SW 1271 (cell line): ENCODE data around the gene AIMP1.
A peak's percentile ranks its signal among the peaks of the same experiment; 100 is the strongest.

Experiments used
- DNase-seq, 2 experiments: peaks; one replicate each; lab custom pipeline; 2025; lab: John Stamatoyannopoulos, UW

The AIMP1 gene

DNA sequence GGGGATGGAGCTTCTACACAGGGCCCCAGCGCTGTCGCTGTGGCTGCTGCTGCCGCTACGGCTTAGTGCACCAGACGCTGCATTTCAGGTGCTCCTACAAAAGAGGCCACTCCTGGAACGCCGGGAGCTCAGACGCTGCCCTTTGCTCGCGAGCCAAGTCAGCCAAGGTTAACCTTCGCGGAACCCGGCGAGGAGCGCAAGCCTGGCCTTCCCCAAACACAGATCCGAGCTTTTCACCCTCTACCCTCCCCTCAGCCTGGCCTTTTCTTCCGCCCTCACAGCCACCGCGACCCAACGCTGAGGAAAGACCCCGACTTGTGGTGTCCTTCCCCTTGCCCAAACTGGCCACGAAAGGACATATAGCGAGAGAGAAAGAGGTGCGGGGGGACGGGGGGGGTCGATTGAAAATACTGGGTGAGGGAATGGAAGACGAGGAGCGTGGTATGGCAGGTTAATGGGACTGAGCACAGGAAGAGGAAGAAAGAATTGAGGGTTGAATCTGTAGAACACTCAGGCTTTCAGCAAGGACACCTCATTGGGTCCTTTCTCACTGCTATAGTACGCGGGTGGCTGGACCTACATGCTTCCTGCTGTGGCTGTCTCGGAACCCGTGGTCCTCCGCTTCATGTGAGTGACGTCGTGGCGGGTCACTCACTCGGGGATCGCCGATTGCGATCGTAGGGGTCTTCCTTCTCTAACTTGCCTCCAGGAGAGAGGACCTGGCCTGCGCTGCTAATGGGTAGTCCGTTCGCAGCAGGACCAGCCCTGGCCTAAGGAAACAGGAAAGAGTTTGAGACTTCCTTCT lies at the start of gene AIMP1, which contains the start of gene TBCK:
TSS of gene AIMP1 (plus strand) at position 583 of the 805 bp plus-strand sequence. CDS start 8,460 bp downstream, outside the sequence.
TSS of gene TBCK (minus strand) at position 242 of the 805 bp plus-strand sequence. CDS start 7,249 bp downstream, outside the sequence.
- peak; percentile 60 to 85 for DNase-seq

DNA sequence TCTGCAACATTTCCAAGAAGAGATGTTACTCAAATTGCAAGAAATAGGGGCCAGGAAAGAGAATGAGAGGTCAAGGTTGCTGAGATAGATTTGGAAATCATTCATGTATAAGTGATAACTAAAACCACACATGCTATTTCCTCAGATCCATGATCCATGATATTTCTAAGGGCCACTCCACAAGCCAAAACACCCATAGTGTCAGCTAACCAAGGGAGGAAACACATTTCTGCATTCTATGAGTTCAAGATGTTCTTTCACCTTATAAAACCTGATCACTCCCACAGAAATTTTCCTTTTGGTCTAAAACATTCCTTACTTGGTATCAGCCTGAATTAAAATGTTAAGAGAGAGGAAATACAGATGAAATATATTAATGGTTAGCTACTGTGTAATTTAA lies 47.6 kb upstream of the AIMP1 start:
- DNase-seq: no peak

DNA sequence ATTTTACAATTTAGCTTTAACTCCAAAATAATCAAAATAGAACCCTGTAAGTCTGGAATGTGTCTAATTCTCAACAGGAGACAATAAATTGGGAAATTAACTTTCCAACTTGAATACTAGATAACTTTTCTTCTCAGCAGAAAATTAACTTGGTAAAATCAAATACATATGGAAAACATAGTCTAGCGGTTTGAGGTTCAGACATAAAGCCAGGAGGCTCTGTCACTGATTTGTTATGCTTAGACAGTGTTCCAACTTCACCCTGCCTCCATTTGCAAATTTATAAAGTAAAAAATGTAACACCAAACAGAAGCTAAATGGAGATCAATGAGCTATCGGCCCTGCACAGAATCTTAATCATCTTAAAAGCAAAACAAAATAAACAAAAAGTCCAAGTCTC lies 46.6 kb upstream of the AIMP1 start:
- no peak for DNase-seq

DNA sequence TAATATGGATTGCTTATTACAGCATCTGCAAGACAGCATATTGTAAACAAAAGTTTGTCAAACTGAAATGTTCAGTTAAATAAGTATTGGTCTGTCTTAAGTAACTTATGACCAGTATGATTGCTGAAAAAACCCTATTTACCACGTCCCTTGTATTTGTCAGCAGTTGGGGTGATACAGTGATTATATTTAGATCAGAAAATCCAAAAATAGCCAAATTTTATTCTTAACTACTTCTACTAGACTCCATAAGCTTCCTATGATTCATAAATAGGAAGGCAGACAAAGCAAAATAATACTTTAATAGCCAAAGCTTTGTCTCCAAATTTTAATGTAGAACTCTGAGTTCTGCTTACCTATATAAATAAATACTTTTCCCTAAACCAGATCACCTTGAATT lies 45.6 kb upstream of the AIMP1 start:
- DNase-seq: no peak

DNA sequence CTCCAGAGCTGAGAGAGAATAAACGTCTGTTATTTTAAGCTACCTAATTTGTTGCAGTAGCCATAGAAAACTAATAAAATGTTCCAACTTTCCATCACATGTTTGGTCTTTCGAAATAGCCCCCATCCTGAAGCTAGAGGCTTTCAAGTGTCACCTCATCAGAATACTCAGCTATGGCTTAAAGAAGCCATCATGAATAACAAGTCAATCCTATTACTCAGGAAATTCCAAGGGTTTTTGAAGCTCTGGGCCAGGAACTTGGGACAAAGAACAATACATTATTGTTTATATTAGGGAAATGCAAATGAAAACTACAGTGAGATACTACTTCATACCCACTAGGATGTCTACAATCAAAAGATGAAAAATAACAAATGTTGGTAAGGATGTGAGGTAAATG lies 42.5 kb upstream of the AIMP1 start:
- no peak for DNase-seq

DNA sequence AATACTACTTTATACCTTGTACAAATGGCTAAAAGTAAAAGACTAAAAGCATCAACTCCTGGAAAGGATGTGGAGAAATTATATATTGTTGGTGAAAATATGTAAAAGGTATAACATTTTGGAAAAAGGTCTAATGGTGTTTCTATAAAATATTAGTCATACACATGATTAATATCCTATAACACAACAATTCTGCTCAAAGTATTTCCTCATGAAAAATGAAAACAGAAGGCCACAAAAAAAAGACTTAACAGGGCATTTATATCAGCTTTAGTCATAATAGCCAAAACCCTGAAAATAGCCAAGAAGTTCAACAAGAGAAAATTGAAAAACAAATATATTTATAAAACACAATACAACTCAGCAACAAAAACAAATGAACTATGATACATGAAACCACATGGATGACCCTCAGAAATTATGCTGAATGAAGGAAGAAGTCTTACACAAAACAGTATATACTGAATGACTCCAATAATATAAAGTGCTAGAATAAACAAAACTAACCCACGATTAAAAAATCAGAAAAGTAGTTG lies 39.1 kb upstream of the AIMP1 start:
- DNase-seq: no peak

DNA sequence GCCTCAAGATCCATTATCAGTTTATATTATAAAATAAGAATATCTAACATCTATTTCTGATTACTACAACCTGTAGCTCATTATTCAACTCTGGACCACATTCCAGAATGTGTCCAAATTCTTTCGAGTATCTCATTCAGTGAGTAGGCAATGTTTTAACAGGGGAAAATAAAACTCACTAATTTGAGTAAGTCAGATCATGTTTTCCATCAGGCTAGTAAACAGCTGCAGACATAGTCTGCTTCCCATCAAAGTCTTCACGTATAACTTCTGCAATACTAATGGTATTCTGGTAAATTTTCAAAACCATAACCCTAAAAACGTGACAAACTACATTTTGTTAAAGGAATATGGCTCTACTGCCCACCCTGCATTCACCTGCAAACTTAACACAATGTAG lies 32.1 kb upstream of the AIMP1 start:
- no peak for DNase-seq

DNA sequence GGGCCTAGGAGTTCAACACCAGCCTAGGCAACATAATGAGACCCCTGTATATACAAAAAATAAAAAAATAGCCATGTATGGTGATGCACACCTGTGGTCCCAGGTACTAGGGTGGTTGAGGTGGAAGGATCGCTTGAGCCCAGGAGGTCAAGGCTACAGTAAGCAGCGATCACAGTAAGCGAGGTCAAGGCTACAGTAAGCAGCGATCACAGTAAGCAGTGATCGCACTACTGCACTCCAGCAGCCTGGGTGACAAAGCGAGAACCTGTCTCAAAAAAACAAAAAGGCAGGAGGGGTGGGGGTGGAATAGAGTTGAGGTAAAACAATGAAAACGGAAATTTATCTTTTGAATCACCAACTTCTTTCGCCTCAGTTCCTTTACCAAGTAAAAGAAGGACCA lies 29.7 kb upstream of the AIMP1 start:
- no peak for DNase-seq

DNA sequence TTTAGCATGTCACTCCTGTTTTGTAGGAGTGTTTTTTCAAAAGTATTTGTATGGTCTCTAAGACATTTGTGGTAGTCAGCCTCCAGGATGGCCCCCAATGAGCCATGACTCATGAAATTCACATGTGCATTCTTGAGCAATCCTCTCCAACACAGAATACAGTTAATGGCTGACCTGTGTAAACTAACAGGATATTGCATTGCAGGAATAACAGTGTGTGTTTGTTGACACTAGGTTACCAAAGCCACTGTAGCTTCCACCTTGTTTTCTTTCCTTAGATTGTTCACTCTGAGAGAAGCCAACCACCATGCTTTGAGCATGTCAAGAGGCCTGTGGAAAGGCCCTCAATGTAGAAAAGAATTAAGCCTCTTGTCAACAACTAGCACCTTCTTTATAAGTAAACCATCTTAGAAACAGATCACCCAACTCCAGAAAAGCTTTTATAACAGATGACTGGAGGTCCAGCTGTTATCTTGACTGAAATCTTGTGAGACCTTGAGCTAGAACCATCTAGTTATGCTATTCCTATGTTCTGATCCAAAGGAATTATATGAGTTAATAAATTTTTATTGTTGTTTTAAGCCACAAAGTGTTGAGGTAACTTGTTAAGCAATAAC lies 28.9 kb upstream of the AIMP1 start:
- peak in 1 of 2 experiments; percentile 7 for DNase-seq

DNA sequence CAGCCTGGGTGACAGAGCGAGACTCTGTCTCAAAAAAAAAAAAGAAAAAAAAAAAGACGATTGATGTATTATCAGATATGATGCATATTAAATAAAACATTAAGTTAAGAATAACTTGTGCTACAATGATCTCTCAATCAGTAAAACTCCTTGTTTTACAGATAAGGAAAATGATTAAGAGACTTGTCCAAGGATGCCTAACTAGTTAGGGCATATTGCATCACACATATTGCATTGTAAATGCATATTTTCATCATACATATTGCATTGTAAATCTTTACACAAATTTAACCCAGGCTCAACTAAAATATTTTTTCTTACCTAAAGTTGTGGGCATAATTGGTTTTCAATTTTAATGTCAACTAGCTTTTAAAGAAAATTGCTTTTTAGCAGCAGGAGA lies 26.6 kb upstream of the AIMP1 start:
- DNase-seq: no peak

DNA sequence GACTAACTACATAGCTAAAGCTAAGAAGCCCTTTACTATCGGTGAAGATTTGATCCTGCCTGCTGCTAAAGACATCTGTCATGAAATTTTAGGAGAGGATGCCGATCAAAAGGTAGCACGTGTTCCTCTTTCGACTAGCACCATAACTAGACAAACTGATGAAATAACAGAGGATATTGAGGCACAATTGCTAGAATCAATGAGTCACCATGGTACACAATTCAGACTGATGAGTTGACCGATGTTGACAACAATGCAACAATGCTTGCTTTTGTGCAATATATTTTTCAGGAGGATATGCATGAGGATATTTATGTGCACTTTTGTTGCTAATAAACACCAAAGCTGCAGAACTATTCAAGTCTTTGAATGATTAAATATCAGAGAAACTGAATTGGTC lies 24.7 kb upstream of the AIMP1 start:
- DNase-seq: no peak

DNA sequence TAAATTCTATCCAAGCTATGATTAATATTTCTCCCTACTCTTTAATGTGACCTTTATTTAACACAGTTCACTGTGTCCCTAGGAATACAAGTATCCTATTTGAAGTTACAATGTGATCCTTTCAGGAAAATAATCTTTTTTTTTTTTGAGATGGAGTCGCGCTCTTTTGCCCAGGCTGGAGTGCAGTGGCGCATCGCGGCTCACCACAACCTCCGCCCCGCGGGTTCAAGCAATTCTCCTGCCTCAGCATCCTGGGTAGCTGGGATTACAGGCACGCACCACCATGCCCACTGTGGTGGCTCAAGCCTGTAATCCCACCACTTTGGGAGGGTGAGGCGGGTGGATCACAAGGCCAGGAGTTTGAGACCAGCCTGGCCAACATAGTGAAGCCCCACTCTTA lies 22.3 kb upstream of the AIMP1 start:
- no peak for DNase-seq

DNA sequence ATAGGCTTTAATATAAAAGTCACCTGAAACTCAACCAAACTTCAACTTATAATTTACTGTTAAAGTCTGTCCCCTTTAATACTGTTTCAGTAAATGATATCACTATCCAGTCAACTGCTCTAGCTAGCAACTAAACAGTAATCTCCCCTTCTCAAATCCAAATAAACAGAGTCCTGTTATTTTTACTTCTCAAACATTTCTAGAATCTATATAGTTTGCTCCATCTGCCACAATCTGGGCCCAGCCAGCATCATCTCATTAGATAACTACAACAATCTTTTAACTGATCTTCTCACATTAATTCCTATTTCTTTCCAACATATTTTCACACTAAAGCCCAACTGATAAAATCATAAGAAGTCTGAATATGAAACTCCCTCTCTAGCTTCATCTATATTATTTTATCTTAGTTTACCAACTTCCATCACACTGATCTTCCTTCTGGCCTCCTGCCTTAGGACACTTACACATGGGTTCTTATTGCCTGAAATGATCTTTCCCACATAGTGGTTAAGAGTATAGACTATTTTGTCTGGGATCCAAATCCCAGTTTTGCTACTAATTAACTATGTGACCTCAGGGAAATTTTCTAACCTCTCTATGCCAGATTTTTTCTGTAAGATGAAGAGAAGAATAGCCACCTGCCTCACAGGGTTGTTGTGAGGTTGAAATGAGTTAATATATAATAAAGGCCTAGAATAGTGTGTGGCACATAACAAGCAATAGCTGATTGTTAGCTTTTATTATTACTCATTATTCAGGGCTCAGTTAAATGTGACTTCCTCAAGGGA lies 18.9 kb upstream of the AIMP1 start:
- DNase-seq: no peak

DNA sequence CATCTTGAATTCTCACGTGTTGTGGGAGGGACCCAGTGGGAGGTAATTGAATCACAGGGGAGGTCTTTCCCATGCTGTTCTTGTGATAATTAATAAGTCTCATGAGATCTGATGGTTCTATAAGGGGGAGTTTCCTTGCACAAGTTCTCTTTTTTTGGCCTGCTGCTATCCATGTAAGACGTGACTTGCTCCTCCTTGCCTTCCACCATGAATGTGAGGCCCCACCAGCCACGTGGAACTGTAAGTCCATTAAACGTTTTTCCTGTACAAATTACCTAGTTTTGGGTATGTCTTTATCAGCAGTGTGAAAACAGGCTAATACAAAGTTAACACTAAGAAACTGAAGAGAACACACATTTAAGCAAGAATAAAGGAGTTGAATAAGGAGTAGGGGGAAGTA lies 16.4 kb upstream of the AIMP1 start:
- DNase-seq: no peak

DNA sequence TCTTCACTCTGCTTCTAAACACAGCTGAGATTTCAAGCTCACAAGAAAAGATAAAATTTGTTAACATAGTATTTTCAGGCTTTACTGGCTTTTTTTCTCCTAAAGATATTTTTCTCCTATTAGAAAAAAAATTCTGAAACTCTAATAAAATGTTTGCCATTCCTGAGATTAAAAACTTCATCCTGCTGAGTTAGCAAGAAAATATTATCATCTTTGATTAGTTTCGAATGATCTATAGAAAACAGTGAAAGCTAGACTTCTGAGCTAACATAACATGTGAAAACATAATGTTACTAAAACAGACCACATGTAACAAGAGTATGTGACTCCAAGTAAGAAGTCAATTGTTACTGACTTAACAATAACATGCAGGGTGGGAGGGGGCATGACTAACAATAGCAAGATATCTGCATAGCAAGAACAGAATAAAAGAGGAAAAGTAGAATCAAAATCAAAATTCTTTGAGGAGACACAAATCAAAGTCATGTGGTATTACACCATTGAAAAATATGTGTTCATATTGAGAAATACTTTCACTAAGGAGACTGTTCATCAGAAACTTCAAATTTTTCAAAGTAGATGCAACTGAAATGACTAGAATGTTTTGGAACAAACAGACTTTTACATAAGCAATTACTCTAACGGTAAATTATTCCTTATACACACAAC lies 14.8 kb upstream of the AIMP1 start:
- no peak for DNase-seq

DNA sequence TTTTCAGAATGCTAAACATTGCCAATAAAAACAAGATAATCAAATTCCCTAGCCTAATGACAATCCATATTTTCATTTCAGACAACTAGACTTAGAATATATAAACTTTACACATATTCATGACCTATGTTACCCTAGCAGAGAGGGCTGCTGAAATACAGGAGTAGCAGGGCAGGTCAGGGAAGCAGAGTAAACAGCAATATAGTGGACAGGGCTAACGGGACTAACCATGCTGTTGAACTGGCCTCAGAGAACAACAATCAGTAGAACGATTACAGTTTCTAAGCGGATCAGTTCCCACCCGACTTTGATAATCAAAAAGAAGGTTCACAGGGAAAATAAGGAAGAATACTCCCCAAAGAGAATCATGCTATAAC lies 14.3 kb upstream of the AIMP1 start:
- DNase-seq: no peak

DNA sequence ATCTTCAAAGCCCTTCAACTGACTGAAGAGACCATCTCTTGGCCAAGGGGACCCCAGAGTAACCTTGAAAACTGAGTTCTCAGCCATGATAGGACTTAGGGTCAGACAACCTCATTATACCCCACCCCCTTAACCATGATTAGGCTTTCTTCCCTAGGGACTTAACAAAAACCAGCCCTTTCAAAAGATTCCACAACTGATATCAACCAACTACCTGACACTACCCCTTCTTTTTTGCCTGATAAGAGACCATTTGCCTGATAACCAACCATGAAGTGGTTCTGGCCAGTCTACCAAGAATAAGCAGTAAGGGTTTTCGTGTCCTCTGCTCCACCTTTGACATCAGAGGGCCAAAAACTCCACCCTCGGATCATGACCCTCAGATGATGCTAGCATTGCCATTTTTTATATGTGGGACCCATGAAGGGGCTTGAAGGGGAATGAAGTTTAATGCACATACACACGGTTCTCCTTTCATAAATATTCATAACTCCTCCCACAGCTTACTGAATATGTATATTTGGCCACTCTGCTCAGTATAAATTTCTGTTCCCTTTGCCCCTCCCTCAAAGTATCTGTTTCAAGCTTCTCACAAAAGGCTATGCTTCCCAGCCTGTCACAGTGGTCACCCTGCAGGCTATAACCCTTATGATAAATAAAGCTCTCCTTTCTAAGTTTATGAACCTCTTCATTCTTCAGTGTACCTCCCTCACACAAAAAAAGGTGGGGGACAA lies 12.6 kb upstream of the AIMP1 start:
- no peak for DNase-seq

DNA sequence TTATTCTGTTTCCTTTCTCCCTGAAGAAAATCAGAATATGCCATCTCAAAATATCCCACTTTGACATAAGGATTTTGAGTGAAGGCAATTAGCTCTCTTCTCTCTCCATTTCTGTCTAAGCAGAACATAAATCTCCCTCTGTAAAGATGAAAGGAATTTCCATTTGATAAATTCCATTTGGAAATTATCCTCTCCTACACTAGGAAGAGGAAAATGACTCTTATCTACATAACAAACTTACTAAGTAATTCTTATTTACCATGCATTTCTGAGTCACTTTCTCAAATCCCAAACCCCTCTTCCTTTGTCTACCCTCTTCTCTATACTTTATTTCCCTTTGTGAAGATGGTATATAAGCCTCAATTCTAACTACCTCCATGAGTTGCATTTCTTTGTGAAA lies 11.7 kb upstream of the AIMP1 start:
- no peak for DNase-seq

DNA sequence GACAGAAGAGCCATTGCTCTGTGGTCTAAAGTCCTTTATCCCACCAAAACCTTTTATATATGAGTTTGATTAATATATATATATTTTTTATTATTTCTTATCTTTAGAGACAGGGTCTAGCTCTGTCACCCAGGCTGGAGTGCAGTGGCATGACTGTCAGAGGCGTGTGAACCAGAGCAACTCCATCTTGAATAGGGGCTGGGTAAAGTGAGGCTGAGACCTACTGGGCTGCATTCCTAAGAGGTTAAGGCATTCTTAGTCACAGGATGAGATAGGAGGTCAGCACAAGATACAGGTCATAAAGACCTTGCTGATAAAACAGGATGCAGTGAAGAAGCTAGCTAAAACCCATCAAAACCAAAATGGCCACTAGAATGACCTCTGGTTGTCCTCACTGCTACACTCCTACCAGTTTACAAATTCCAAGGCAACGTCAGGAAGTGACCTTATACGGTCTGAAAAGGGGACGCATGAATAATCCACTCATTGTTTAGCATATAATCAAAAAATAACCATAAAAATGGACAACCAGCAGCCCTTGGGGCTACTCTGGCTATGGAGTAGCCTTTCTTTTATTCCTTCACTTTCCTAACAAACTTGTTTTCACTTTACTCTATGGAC lies 10.8 kb upstream of the AIMP1 start:
- DNase-seq: no peak

DNA sequence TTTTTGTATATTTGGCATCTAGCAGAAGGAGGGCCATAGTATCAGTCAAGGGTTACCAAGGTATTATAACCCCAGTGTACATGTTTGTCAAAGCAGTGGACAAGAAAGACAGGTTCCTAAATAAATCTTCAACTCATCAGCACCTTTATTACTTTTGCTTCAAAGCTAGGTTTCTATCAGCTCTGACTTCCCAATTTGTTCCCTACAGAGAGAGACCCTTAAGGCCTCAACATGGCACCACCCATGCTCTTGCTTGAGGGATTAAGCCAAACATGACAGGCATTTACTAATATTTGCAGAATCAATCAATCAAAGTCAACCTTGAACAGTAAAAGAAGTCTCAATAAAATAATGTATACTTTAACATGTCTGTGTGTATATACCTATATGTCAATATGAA lies 9.8 kb upstream of the AIMP1 start:
- no peak for DNase-seq

DNA sequence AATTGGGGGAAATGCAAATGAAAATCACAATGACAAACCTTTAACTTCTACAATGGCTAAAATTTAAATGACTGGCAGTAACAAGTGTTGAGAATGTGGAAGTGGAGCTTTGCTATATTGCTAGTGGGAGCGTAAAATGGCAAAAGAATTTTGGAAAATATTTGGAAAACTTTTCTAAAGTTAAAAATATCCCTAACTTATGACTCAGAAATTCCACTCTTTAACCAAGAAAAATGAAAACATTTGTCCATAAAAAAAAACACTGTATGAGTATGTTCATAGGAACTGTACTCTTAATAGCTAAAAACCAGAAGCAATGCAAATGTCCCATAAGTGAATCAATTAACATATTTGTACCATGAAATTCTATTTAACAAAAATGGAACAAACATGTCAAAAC lies 4.0 kb upstream of the AIMP1 start:
- DNase-seq: no peak
